Measurements from ENCODE around the gene SEL1L. TPM values are rescaled to one million over a fixed set of nuclear protein-coding genes. Genes with fewer than 3 reads are reported as not detected.
A peak's percentile ranks its signal among the peaks of the same experiment; 100 is the strongest.

The SEL1L gene
- total and polyA plus RNA-seq, 2 experiments from 2014 or later: 21.3 to 65.7 TPM

GRCh38 chr14:81449114-81449513, 84.5 kb downstream of the SEL1L start:
- Histone ChIP-seq H3K27me3 (no peaks in the 10 kb centered on the region), H3K4me3 (no peak overlapping the region), H3K36me3 (no peaks in the 10 kb centered on the region), H3K27ac (no peak overlapping the region), H3K4me1 (ENCODE audit: low read depth) (no peaks in the 10 kb centered on the region), H3K9me3 (ENCODE audit: low read depth) (no peaks in the 10 kb centered on the region)
- peak in 1 of 2 donors; percentile 22 for DNase-seq (ENCODE audit: low read depth in 1 of 2, low spot score in 1 of 2)
- TF ChIP-seq CTCF (IDR thresholded peaks at IDR 0.05; ENCODE audit: low read depth, low read length): no peak

- Histone ChIP-seq H3K9me3 (ENCODE audit: low read depth) (no peaks in the 10 kb centered on the region), H3K27ac (no peak overlapping the region), H3K4me3 (no peak overlapping the region), H3K36me3 (no peaks in the 10 kb centered on the region), H3K27me3 (peaks cover 6% of the 10 kb centered on the region), H3K4me1 (ENCODE audit: low read depth) (no peaks in the 10 kb centered on the region)
- no peak for DNase-seq (ENCODE audit: low read depth in 1 of 2, low spot score in 1 of 2)
- TF ChIP-seq CTCF (IDR thresholded peaks at IDR 0.05; ENCODE audit: low read depth, low read length): no peak
These were observed 86.5 kb downstream of the SEL1L start for GRCh38 chr14:81447021-81447764.

GRCh38 chr14:81446279-81447007, 87.2 kb downstream of the SEL1L start:
- H3K27me3 ChIP-seq: peaks cover 11% of the 10 kb centered on the region
- no peak overlapping the region for H3K27ac ChIP-seq
- no peak for TF ChIP-seq CTCF (IDR thresholded peaks at IDR 0.05; ENCODE audit: low read depth, low read length)
- H3K36me3 ChIP-seq: no peaks in the 10 kb centered on the region
- no peaks in the 10 kb centered on the region for H3K9me3 ChIP-seq (ENCODE audit: low read depth)
- no peaks in the 10 kb centered on the region for H3K4me1 ChIP-seq (ENCODE audit: low read depth)
- H3K4me3 ChIP-seq: no peak overlapping the region
- peak in 1 of 2 donors; percentile 14 for DNase-seq (ENCODE audit: low read depth in 1 of 2, low spot score in 1 of 2)

GRCh38 chr14:81441626-81442134, 92.0 kb downstream of the SEL1L start:
- H3K4me1 ChIP-seq (ENCODE audit: low read depth): no peaks in the 10 kb centered on the region
- no peak for DNase-seq (ENCODE audit: low read depth in 1 of 2, low spot score in 1 of 2)
- no peak for TF ChIP-seq CTCF (IDR thresholded peaks at IDR 0.05; ENCODE audit: low read depth, low read length)

GRCh38 chr14:81440041-81440440, 93.6 kb downstream of the SEL1L start:
- no peak for DNase-seq (ENCODE audit: low read depth in 1 of 2, low spot score in 1 of 2)

More at GRCh38 chr14:81441626-81442134, 92.0 kb downstream of the SEL1L start:
- Histone ChIP-seq H3K27ac (no peak overlapping the region), H3K4me3 (no peak overlapping the region), H3K27me3 (peaks cover 57% of the 10 kb centered on the region), H3K36me3 (no peaks in the 10 kb centered on the region), H3K9me3 (ENCODE audit: low read depth) (no peaks in the 10 kb centered on the region)

More at GRCh38 chr14:81440041-81440440, 93.6 kb downstream of the SEL1L start:
- H3K27ac ChIP-seq: no peak overlapping the region
- no peak for TF ChIP-seq CTCF (IDR thresholded peaks at IDR 0.05; ENCODE audit: low read depth, low read length)
- H3K4me3 ChIP-seq: no peak overlapping the region
- H3K9me3 ChIP-seq (ENCODE audit: low read depth): no peaks in the 10 kb centered on the region
- no peaks in the 10 kb centered on the region for H3K36me3 ChIP-seq
- peaks cover 72% of the 10 kb centered on the region for H3K27me3 ChIP-seq
- H3K4me1 ChIP-seq (ENCODE audit: low read depth): peaks cover 4% of the 10 kb centered on the region
